ENCODE data around the gene FNDC11.

GRCh38 chr20:63530788-63531160 is 23.2 kb upstream of the FNDC11 start:
- TF ChIP-seq ZNF274 (IDR thresholded peaks at IDR 0.05; ENCODE audit: low read depth, low read length), result no peak
- TF ChIP-seq SUZ12 (IDR thresholded peaks at IDR 0.05; ENCODE audit: extremely low read depth, insufficient read depth, insufficient read length), result no peak

Data from NT2/D1 (cell line).